IMR-90 (cell line): Measurements from ENCODE around the gene KMT2A.

Experiments used
- BHLHE40 ChIP-seq: fragments of 150-350 bp; IDR thresholded peaks from 2 replicates; pipeline ENCODE4 v1.6.1; 2016; ENCODE audit warnings: mild to moderate bottlenecking, low read depth, low read length
- CEBPB ChIP-seq: IDR thresholded peaks from 2 replicates; pipeline ENCODE4 v1.6.1; 2012; ENCODE audit warnings: low read depth, low read length, improper control_type of control experiment
- CHD1 ChIP-seq: IDR thresholded peaks from 2 replicates; pipeline ENCODE4 v1.6.1; 2012; ENCODE audit warnings: low read depth, low read length, improper control_type of control experiment
- CTCF ChIP-seq: conservative IDR thresholded peaks from 2 replicates; pipeline ENCODE4 v1.5.1; 2012; ENCODE audit warnings: mild to moderate bottlenecking, low read depth, low read length, improper control_type of control experiment
- ELK1 ChIP-seq: fragments of 150-350 bp; IDR thresholded peaks from 2 replicates; pipeline ENCODE4 v1.6.1; 2016; ENCODE audit warnings: low read depth, mild to moderate bottlenecking, low read length, moderate library complexity, borderline replicate concordance
- MAFK ChIP-seq: IDR thresholded peaks from 2 replicates; pipeline ENCODE4 v1.6.1; 2012; ENCODE audit warnings: low read depth, low read length, improper control_type of control experiment
- MXI1 ChIP-seq: IDR thresholded peaks from 2 replicates; pipeline ENCODE4 v1.6.1; 2012; ENCODE audit warnings: low read depth, mild to moderate bottlenecking, low read length, moderate library complexity, borderline replicate concordance
- NFE2L2 ChIP-seq: fragments of 150-350 bp; IDR thresholded peaks from 2 replicates; pipeline ENCODE4 v1.6.1; 2016; ENCODE audit warnings: low read depth, mild to moderate bottlenecking, low read length
- POLR2A ChIP-seq: IDR thresholded peaks from 2 replicates; pipeline ENCODE4 v1.6.1; 2012; ENCODE audit warnings: mild to moderate bottlenecking, low read depth, low read length
- RCOR1 ChIP-seq: IDR thresholded peaks from 2 replicates; pipeline ENCODE4 v1.6.1; 2012; ENCODE audit warnings: mild to moderate bottlenecking, low read length, improper control_type of control experiment; ENCODE audit not compliant: insufficient replicate concordance
- RFX5 ChIP-seq: IDR thresholded peaks from 2 replicates; pipeline ENCODE4 v1.8.0; 2012; ENCODE audit warnings: low read depth, mild to moderate bottlenecking, low read length, moderate library complexity
- SMC3 ChIP-seq: fragments of 150-350 bp; IDR thresholded peaks from 2 replicates; pipeline ENCODE4 v1.6.1; 2016; ENCODE audit warnings: low read depth, mild to moderate bottlenecking, antibody characterized with exemption, low read length, moderate library complexity

GRCh38 chr11:118519549-118519948 lies 83.3 kb downstream of the KMT2A start:
- TF ChIP-seq CTCF (no peak), ELK1 (no peak), CHD1 (no peak), POLR2A (no peak), SMC3 (no peak), RCOR1 (no peak), BHLHE40 (no peak), CEBPB (no peak), MAFK (no peak), MXI1 (no peak), NFE2L2 (no peak), RFX5 (no peak)
